HG03135 (cell line): ENCODE measurements around the gene CHAMP1.
"Not testable (repeated sequence)": the region's sequence is repeated elsewhere in the genome, so short reads cannot be mapped to it uniquely, and the experiment has no call there.

Source experiments
- ATAC-seq: cut with Tn5 transposase; IDR thresholded peaks from one replicate; pipeline ENCODE4 v1.9.1; 2021; ENCODE audit warnings: mild to moderate bottlenecking, moderate library complexity; ENCODE audit not compliant: unreplicated experiment

Gene CHAMP1

DNA sequence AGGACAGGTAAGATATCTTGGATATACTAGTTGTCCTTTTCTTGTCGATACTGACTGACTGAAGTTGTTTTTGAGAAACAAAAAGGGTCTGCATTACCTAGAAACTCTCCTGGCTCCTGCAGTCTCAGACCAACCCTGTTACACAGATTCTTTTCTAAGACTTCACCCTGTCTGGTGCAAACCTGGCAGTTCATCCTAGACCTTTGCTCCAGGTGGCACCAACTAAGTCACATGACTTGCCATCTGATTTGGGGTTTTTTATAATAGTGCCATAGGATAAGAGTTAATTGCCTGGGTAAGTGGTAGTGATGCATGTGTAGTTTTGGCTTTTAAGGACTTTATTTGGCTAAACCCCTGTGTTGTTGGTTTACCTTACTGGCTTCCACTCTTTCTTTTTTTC, 14.3 kb downstream of the CHAMP1 start:
- no peak for ATAC-seq

GRCh38 chr13:114330086-114330485, 15.8 kb downstream of the CHAMP1 start:
- ATAC-seq: no peak

- not testable (repeated sequence) for ATAC-seq
These were observed 19.6 kb downstream of the CHAMP1 start for GRCh38 chr13:114333881-114334280.

DNA sequence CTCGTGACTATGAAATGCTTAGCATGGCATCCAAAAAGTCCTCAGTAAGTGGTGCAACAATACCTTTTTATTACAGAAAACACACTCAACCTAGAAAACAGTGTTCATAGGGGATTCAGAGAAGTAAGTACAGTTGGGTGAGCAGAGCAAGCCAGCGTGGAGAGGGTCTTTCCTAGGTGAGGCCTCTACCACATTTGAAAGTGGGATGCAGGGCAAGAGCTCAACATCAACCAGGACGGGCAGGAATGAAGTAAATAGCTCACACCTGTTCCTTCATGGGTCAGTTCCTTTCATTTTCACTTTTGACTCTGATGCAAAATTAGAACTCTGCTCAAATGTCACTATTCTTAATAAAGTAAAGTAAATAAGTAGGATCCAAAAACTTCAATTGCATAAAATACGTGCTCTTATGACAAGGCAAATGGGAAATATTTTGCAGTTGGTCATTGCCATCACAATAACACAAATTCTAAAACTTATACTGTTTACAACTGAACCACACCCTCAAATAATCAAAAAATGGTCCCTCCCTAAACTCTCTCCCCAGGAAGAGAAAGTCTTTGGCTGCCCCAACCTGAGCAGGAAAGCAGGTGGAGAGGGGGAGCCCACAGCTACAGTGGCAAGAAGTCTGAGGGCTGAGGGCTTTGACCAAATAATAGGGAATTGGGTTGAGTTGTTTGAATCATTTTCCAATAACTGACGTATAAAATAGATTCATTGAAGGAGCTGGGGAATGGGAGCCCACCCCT, 20.2 kb downstream of the CHAMP1 start:
- ATAC-seq: no peak

DNA sequence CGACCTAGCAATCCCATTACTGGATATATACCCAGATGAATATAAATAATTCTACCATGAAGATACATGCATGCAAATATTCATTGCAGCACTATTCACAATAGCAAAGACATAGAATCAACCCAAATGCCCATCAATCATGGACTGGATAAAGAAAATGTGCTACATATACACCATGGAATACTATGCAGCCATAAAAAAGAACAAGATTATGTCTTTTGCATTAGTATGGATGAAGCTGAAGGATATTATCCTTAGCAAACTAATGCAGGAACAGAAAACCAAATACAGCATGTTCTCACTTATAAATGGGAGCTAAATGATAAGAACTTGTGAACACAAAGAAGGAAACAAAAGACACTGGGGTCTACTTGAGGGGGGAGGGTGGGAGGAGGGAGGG, 22.2 kb downstream of the CHAMP1 start:
- ATAC-seq: not testable (repeated sequence)

DNA sequence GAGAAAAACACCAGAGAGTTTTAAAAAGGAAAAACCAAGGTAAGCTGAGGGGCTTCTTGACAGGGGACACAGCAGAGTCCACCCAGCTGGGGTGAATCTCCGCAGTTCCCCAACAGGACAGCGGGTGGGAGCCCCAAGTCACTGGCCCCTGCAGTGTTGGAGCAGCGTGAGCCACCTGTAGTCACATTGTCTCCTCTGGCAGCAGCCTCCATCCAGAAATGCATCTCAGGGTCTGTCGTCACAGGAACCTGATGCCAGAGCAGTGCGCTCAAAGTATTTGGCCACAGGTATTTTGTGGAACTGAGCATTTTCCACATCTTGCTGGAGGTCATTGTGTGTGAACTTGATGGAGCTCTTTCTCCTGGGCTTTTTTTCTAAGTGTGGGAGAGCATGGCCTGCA, 24.7 kb downstream of the CHAMP1 start:
- ATAC-seq: no peak

DNA sequence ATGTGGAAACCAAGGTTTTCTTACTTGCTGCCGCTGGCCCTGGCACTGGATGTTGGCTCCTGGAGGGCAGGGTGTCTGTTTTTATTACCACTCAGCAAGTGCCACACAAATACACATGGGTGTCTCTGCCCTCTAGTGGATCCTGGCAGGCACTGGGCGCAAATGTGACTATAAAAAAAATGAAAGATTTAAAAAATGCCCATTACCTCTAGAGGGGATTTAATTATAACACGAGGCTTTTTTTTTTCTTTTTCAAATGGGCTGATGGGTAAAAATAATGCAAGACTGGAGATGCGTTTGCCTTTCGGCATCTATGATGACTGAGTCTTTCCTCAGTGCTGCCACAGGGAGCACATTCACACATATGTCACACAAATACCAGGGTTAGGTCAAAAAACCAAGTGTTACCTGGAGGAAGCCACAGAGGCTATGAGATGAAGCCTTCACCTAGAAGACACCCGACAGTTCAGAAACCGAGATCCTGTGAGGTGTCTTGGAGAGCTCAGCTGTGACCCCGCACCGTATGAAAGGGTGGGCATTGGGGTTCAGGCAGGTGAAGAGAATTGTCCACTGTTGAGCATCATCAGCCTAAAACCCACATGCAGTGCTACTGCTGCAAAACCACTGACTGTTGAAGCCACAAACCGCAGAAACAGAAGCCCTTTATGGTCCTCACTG, 25.7 kb downstream of the CHAMP1 start:
- no peak for ATAC-seq

GRCh38 chr13:114341003-114341777, 26.9 kb downstream of the CHAMP1 start:
- no peak for ATAC-seq

- not testable (repeated sequence) for ATAC-seq
These were observed 33.0 kb downstream of the CHAMP1 start for GRCh38 chr13:114347256-114347655.

DNA sequence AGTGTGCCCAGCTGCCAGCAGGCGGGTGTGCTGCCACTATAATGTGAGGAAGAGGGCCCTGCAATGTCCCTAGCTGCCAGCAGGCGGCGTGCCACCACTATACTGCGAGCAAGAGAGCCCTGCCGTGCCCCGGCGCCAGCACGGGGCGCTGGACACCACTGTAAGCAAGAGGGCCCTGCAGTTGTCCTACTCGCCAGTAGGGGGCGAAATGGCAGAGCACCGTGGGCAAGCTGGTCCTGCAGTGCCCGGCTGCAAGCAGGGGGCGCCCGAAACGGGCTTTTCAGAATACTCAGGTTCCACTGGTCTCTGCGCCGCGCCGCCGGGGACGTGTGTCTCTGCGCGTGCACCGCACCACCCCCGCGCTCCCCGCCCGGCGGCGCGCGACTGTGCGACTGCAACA, 38.5 kb downstream of the CHAMP1 start:
- ATAC-seq: not testable (repeated sequence)

DNA sequence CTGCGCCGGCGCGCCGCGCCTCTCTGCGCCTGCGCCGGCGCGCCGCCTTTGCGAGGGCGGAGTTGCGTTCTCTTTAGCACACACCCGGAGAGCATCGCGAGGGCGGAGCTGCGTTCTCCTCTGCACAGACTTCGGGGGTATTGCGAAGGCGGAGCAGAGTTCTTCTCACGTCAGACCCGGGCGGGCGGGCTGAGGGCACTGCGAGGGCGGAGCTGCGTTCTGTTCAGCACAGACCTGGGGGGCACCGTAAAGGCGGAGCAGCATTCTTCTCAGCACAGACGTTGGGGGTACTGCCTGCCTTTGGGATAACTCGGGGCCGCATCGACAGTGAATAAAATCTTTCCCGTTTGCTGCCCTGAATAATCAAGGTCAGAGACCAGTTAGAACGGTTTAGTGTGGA, 39.1 kb downstream of the CHAMP1 start:
- ATAC-seq: not testable (repeated sequence)
